Tibial artery (tissue), 4 donors: ENCODE measurements around the gene SLC24A3.

Experiments
- DNase-seq, 2 donors: peaks; one replicate each; pipeline ENCODE4 v3.0.0-alpha.2; 2019
- H3K27ac ChIP-seq, 2 donors: fragments of 200-600 bp; sonication (generic) in 1 of 2; 1 replicate in 1 of 2; 2 replicates in 1 of 2; pipeline ENCODE4 v1.5.1; 2018 to 2019; ENCODE audit warnings: mild to moderate bottlenecking in 1 of 2
- H3K27me3 ChIP-seq, 2 donors: fragments of 200-600 bp; sonication (generic) in 1 of 2; one replicate each; pipeline versions ENCODE4 v1.5.1 to v1.6.0; 2016 to 2019
- H3K36me3 ChIP-seq, 3 donors: fragments of 200-600 bp; sonication (generic) in 2 of 3; one replicate each; pipeline ENCODE4 v1.5.1; 2016 to 2019; ENCODE audit warnings: mild to moderate bottlenecking in 2 of 3
- H3K4me1 ChIP-seq, 4 donors: fragments of 200-600 bp; sonication (generic) in 2 of 4; 1 replicate in 3 of 4; 2 replicates in 1 of 4; pipeline ENCODE4 v1.5.1; 2016 to 2019
- H3K4me3 ChIP-seq, 2 donors: fragments of 200-600 bp; sonication (generic) in 1 of 2; 1 replicate in 1 of 2; 2 replicates in 1 of 2; pipeline ENCODE4 v1.5.1; 2018 to 2019; ENCODE audit warnings: mild to moderate bottlenecking in 2 of 2
- H3K9me3 ChIP-seq, 3 donors: fragments of 200-600 bp; sonication (generic) in 1 of 3; one replicate each; pipeline ENCODE4 v1.5.1; 2016 to 2019
- CTCF ChIP-seq, 2 experiments: fragments of 200-600 bp in 1 of 2; fragments of 450-650 bp in 1 of 2; IDR thresholded peaks; one replicate each; pipeline ENCODE4 v1.5.1; 2017 to 2019; ENCODE audit warnings: antibody characterized with exemption in 2 of 2, mild to moderate bottlenecking in 1 of 2, moderate library complexity in 1 of 2
- intact Hi-C: fragments of 100-400 bp; cut with DNase I; formaldehyde crosslinking; loops from one replicate; pipeline ENCODE4 v1.15.0; 2023; ENCODE audit warnings: low total_unique reads

The SLC24A3 gene

DNA sequence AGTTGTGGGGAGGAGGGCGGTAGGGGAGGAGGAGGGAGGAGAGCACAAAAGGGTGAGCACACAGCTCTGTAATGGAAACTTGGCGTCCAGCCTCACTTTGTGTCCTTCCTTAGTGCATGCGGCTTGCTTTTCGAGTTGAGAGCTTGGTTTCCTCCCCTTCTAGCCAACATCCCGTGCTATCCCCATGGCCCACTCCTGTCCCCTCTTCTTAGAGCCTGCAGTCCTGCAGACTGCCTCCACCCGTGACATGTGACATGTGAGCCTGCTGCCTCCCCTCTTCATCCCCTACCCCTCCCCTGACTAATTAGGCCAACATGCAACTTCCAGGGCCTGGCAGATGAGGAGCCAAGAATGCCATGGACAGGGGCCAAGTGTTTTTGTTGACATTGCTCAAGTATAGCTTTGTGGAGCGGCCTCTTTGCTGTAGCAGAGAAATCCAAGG is 63.2 kb downstream of the SLC24A3 start:
- intact Hi-C loops, result no loop called here
- Histone ChIP-seq H3K36me3 (no peaks in the 10 kb centered on the region), H3K4me3 (no peak overlapping the region), H3K4me1 (peaks cover 0 to 22% (median 17%) of the 10 kb centered on the region in 4 donors), H3K27me3 (no peaks in the 10 kb centered on the region), H3K27ac (peak overlapping the region; percentile 8 to 35), H3K9me3 (no peaks in the 10 kb centered on the region)
- TF ChIP-seq CTCF (IDR thresholded peaks at IDR 0.05), result no peak
- DNase-seq, result peak; percentile 41 to 78

- peaks cover 0 to 5% (median 0%) of the 10 kb centered on the region in 3 donors for H3K36me3 ChIP-seq
- no peaks in the 10 kb centered on the region for H3K9me3 ChIP-seq
- H3K4me1 ChIP-seq, result peaks cover 0 to 22% (median 17%) of the 10 kb centered on the region in 4 donors
- DNase-seq, result no peak
- H3K27ac ChIP-seq, result no peak overlapping the region
- intact Hi-C loops, result no loop called here
- no peaks in the 10 kb centered on the region for H3K27me3 ChIP-seq
- H3K4me3 ChIP-seq, result no peak overlapping the region
- no peak for TF ChIP-seq CTCF (IDR thresholded peaks at IDR 0.05)
Measured at GRCh38 chr20:19277381-19277780, 64.9 kb downstream of the SLC24A3 start.

- H3K27ac ChIP-seq, result peak overlapping the region in 1 of 2 donors; percentile 34
- intact Hi-C loops, result no loop called here
Measured at GRCh38 chr20:19283490-19284025, 71.1 kb downstream of the SLC24A3 start.

GRCh38 chr20:19284400-19285178 is 72.1 kb downstream of the SLC24A3 start:
- Histone ChIP-seq H3K9me3 (no peaks in the 10 kb centered on the region), H3K27ac (peak overlapping the region in 1 of 2 donors; percentile 34), H3K4me3 (no peak overlapping the region), H3K27me3 (no peaks in the 10 kb centered on the region), H3K36me3 (peaks cover 0 to 5% (median 0%) of the 10 kb centered on the region in 3 donors), H3K4me1 (peaks cover 0 to 24% (median 14%) of the 10 kb centered on the region in 4 donors)
- no peak for DNase-seq
- intact Hi-C loops, result no loop called here
- TF ChIP-seq CTCF (IDR thresholded peaks at IDR 0.05), result no peak

More at GRCh38 chr20:19283490-19284025, 71.1 kb downstream of the SLC24A3 start:
- DNase-seq, result no peak
- H3K4me3 ChIP-seq, result no peak overlapping the region
- H3K9me3 ChIP-seq, result no peaks in the 10 kb centered on the region
- H3K36me3 ChIP-seq, result peaks cover 0 to 5% (median 0%) of the 10 kb centered on the region in 3 donors
- no peak for TF ChIP-seq CTCF (IDR thresholded peaks at IDR 0.05)
- no peaks in the 10 kb centered on the region for H3K27me3 ChIP-seq
- H3K4me1 ChIP-seq, result peaks cover 0 to 24% (median 12%) of the 10 kb centered on the region in 4 donors

GRCh38 chr20:19285436-19285835 is 73.0 kb downstream of the SLC24A3 start:
- intact Hi-C loops, result no loop called here
- Histone ChIP-seq H3K4me3 (no peak overlapping the region), H3K27ac (peak overlapping the region in 1 of 2 donors; percentile 1), H3K27me3 (no peaks in the 10 kb centered on the region), H3K36me3 (peaks cover 0 to 5% (median 0%) of the 10 kb centered on the region in 3 donors), H3K4me1 (peaks cover 0 to 24% (median 14%) of the 10 kb centered on the region in 4 donors), H3K9me3 (no peaks in the 10 kb centered on the region)
- DNase-seq, result no peak
- no peak for TF ChIP-seq CTCF (IDR thresholded peaks at IDR 0.05)
